ENCODE results near the gene SNAI1.

Gene SNAI1

GRCh38 chr20:49981218-49982071, 1.3 kb upstream of the SNAI1 start:
- Histone ChIP-seq H3K27me3 (ENCODE audit: control insufficient read depth, insufficient read depth, low read length) (peaks cover 18% of the 10 kb centered on the region), H3K36me3 (ENCODE audit: control insufficient read depth, insufficient read depth, low read length) (peaks cover 25% of the 10 kb centered on the region), H3K27ac (ENCODE audit: low read depth, low read length) (no peak overlapping the region), H3K9me3 (ENCODE audit: control insufficient read depth, insufficient read depth, low read depth, low read length) (no peaks in the 10 kb centered on the region), H3K4me3 (ENCODE audit: low read depth, low read length) (peak overlapping the region; percentile 63; the same call in 1 of the 2 replicates), H3K4me1 (ENCODE audit: control insufficient read depth, insufficient read depth, low read length) (peaks cover 48% of the 10 kb centered on the region), H3K9ac (ENCODE audit: low read length) (peak overlapping the region; percentile 58)

- Histone ChIP-seq H3K4me3 (ENCODE audit: low read depth, low read length) (peak overlapping the region; percentile 63), H3K9ac (ENCODE audit: low read length) (peak overlapping the region; percentile 58), H3K4me1 (ENCODE audit: control insufficient read depth, insufficient read depth, low read length) (peaks cover 53% of the 10 kb centered on the region), H3K27ac (ENCODE audit: low read depth, low read length) (no peak overlapping the region), H3K9me3 (ENCODE audit: control insufficient read depth, insufficient read depth, low read depth, low read length) (no peaks in the 10 kb centered on the region), H3K27me3 (ENCODE audit: control insufficient read depth, insufficient read depth, low read length) (peaks cover 18% of the 10 kb centered on the region), H3K36me3 (ENCODE audit: control insufficient read depth, insufficient read depth, low read length) (peaks cover 25% of the 10 kb centered on the region)
These were observed 771 bp upstream of the SNAI1 start for GRCh38 chr20:49982072-49982345.

GRCh38 chr20:49983123-49983847, 505 bp downstream of the SNAI1 start:
- Histone ChIP-seq H3K27me3 (ENCODE audit: control insufficient read depth, insufficient read depth, low read length) (peaks cover 18% of the 10 kb centered on the region), H3K27ac (ENCODE audit: low read depth, low read length) (no peak overlapping the region)

GRCh38 chr20:49983848-49984408, 1.1 kb downstream of the SNAI1 start:
- Histone ChIP-seq H3K27me3 (ENCODE audit: control insufficient read depth, insufficient read depth, low read length) (peaks cover 18% of the 10 kb centered on the region), H3K4me3 (ENCODE audit: low read depth, low read length) (peak overlapping the region; percentile 91), H3K9ac (ENCODE audit: low read length) (peak overlapping the region; percentile 81), H3K4me1 (ENCODE audit: control insufficient read depth, insufficient read depth, low read length) (peaks cover 68% of the 10 kb centered on the region), H3K27ac (ENCODE audit: low read depth, low read length) (no peak overlapping the region), H3K36me3 (ENCODE audit: control insufficient read depth, insufficient read depth, low read length) (peaks cover 35% of the 10 kb centered on the region), H3K9me3 (ENCODE audit: control insufficient read depth, insufficient read depth, low read depth, low read length) (no peaks in the 10 kb centered on the region)

More at GRCh38 chr20:49983123-49983847, 505 bp downstream of the SNAI1 start:
- peaks cover 35% of the 10 kb centered on the region for H3K36me3 ChIP-seq (ENCODE audit: control insufficient read depth, insufficient read depth, low read length)
- no peaks in the 10 kb centered on the region for H3K9me3 ChIP-seq (ENCODE audit: control insufficient read depth, insufficient read depth, low read depth, low read length)
- H3K4me1 ChIP-seq (ENCODE audit: control insufficient read depth, insufficient read depth, low read length), result peaks cover 64% of the 10 kb centered on the region
- peak overlapping the region; percentile 81 for H3K9ac ChIP-seq (ENCODE audit: low read length)
- peak overlapping the region; percentile 91 for H3K4me3 ChIP-seq (ENCODE audit: low read depth, low read length)

GRCh38 chr20:49984426-49985153, 1.8 kb downstream of the SNAI1 start:
- Histone ChIP-seq H3K27me3 (ENCODE audit: control insufficient read depth, insufficient read depth, low read length) (peaks cover 18% of the 10 kb centered on the region), H3K9me3 (ENCODE audit: control insufficient read depth, insufficient read depth, low read depth, low read length) (no peaks in the 10 kb centered on the region), H3K36me3 (ENCODE audit: control insufficient read depth, insufficient read depth, low read length) (peaks cover 35% of the 10 kb centered on the region), H3K4me3 (ENCODE audit: low read depth, low read length) (peak overlapping the region; percentile 91), H3K27ac (ENCODE audit: low read depth, low read length) (no peak overlapping the region), H3K9ac (ENCODE audit: low read length) (peak overlapping the region; percentile 81), H3K4me1 (ENCODE audit: control insufficient read depth, insufficient read depth, low read length) (peaks cover 75% of the 10 kb centered on the region)

GRCh38 chr20:49985157-49985556, 2.4 kb downstream of the SNAI1 start:
- H3K27me3 ChIP-seq (ENCODE audit: control insufficient read depth, insufficient read depth, low read length), result peaks cover 18% of the 10 kb centered on the region
- H3K9me3 ChIP-seq (ENCODE audit: control insufficient read depth, insufficient read depth, low read depth, low read length), result no peaks in the 10 kb centered on the region
- peak overlapping the region; percentile 36 for H3K9ac ChIP-seq (ENCODE audit: low read length)
- peaks cover 35% of the 10 kb centered on the region for H3K36me3 ChIP-seq (ENCODE audit: control insufficient read depth, insufficient read depth, low read length)
- H3K4me1 ChIP-seq (ENCODE audit: control insufficient read depth, insufficient read depth, low read length), result peaks cover 81% of the 10 kb centered on the region
- no peak overlapping the region for H3K27ac ChIP-seq (ENCODE audit: low read depth, low read length)
- H3K4me3 ChIP-seq (ENCODE audit: low read depth, low read length), result peak overlapping the region; percentile 91; the same call in 1 of the 2 replicates

GRCh38 chr20:49985617-49986016, 2.8 kb downstream of the SNAI1 start:
- Histone ChIP-seq H3K36me3 (ENCODE audit: control insufficient read depth, insufficient read depth, low read length) (peaks cover 35% of the 10 kb centered on the region), H3K9me3 (ENCODE audit: control insufficient read depth, insufficient read depth, low read depth, low read length) (no peaks in the 10 kb centered on the region), H3K27me3 (ENCODE audit: control insufficient read depth, insufficient read depth, low read length) (peaks cover 18% of the 10 kb centered on the region), H3K4me3 (ENCODE audit: low read depth, low read length) (peak overlapping the region; percentile 91; the same call in 1 of the 2 replicates), H3K4me1 (ENCODE audit: control insufficient read depth, insufficient read depth, low read length) (peaks cover 85% of the 10 kb centered on the region), H3K27ac (ENCODE audit: low read depth, low read length) (no peak overlapping the region), H3K9ac (ENCODE audit: low read length) (peak overlapping the region; percentile 37)

DNA sequence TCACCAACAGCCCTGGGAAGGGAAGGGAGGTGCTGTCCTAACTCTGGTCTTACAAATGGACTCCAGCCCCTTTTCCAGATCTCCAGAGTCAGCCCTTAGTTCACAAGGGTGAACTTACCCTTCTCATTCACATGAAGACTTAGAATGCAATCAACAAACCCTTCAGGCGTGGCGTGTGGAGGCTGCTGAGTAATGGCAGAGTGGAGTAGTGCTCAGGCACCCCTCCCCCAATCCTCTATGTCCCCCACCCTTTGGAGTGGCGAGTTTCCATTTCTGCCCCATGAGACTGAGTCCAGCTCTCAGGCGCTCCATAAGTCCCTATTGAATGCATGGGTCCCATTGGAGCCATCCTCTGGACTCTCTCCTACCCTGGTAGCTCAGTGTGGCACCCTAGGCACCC, 3.3 kb downstream of the SNAI1 start:
- Histone ChIP-seq H3K4me1 (ENCODE audit: control insufficient read depth, insufficient read depth, low read length) (peaks cover 85% of the 10 kb centered on the region), H3K27me3 (ENCODE audit: control insufficient read depth, insufficient read depth, low read length) (peaks cover 13% of the 10 kb centered on the region), H3K36me3 (ENCODE audit: control insufficient read depth, insufficient read depth, low read length) (peaks cover 35% of the 10 kb centered on the region), H3K4me3 (ENCODE audit: low read depth, low read length) (peak overlapping the region; percentile 91; the same call in 1 of the 2 replicates), H3K9me3 (ENCODE audit: control insufficient read depth, insufficient read depth, low read depth, low read length) (no peaks in the 10 kb centered on the region), H3K9ac (ENCODE audit: low read length) (peak overlapping the region; percentile 37), H3K27ac (ENCODE audit: low read depth, low read length) (no peak overlapping the region)

DNA sequence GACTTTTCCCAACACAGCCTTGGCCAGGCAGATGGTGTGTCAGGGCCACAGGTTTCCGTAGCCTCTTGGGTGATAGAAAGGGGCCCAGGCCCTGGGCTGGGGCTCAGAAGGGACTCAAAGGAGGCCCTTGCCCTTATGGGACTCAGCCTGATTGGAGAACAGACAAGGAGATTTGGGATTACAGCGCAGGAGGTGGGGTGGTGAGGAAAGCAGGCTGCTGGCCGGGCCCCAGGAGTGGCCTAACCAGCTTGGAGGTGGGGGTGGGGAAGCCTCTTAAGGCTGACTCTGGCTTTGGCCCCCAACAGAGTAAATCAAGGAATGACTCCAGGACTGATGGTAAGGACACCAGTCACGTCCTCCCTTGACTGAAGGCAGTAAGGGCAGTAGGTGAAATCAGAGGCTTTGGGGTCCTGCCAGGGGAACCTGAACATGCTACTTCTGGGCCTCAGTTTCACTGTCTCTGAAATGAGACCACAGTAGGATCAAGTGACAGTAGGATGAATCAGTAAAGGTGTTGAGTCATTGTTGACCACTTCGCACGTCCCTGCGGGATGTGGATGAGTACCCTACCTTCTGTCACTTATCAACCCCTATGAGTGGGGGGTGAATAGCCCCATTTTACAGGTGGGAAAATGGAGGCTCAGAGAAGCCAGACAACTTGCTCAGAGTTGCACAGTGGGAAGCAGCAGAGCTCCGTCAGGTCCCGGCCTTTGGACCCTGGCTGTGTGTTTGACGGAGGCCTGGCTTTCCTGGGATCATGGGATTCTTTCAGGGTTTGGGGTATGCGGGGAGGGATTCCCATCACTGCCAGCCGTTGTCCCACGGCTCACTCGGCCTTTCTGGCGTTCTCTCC, 4.5 kb downstream of the SNAI1 start:
- Histone ChIP-seq H3K36me3 (ENCODE audit: control insufficient read depth, insufficient read depth, low read length) (peaks cover 35% of the 10 kb centered on the region), H3K27me3 (ENCODE audit: control insufficient read depth, insufficient read depth, low read length) (peaks cover 1% of the 10 kb centered on the region; the same call in 1 of the 2 replicates), H3K4me3 (ENCODE audit: low read depth, low read length) (no peak overlapping the region; the same call in 1 of the 2 replicates), H3K27ac (ENCODE audit: low read depth, low read length) (no peak overlapping the region), H3K9me3 (ENCODE audit: control insufficient read depth, insufficient read depth, low read depth, low read length) (no peaks in the 10 kb centered on the region), H3K9ac (ENCODE audit: low read length) (no peak overlapping the region), H3K4me1 (ENCODE audit: control insufficient read depth, insufficient read depth, low read length) (peaks cover 81% of the 10 kb centered on the region)
